Measurements from ENCODE around the gene IL17RA.

IL17RA gene

GRCh38 chr22:17079572-17079971, 5.2 kb upstream of the IL17RA start:
- in situ Hi-C loops (cut with MboI; ENCODE audit: low sequenced_read_pairs), result loop anchor here (10.0 kb wide), 1 partner anchor 425 kb away; no protein-coding TSS in a partner anchor

- in situ Hi-C loops (cut with MboI; ENCODE audit: low sequenced_read_pairs), result no loop called here
These were observed 1.5 kb upstream of the IL17RA start for GRCh38 chr22:17083255-17083654.

- in situ Hi-C loops (cut with MboI; ENCODE audit: low sequenced_read_pairs), result no loop called here
These were observed 874 bp upstream of the IL17RA start for GRCh38 chr22:17083811-17084441.

- in situ Hi-C loops (cut with MboI; ENCODE audit: low sequenced_read_pairs), result no loop called here
These were observed 729 bp downstream of the IL17RA start for GRCh38 chr22:17085277-17086181.

- in situ Hi-C loops (cut with MboI; ENCODE audit: low sequenced_read_pairs), result no loop called here
These were observed 1.5 kb downstream of the IL17RA start for GRCh38 chr22:17086296-17086695.

GRCh38 chr22:17086788-17087497, 2.1 kb downstream of the IL17RA start:
- in situ Hi-C loops (cut with MboI; ENCODE audit: low sequenced_read_pairs), result no loop called here

GRCh38 chr22:17087498-17088131, 2.8 kb downstream of the IL17RA start:
- in situ Hi-C loops (cut with MboI; ENCODE audit: low sequenced_read_pairs), result no loop called here

GRCh38 chr22:17090550-17090949, 5.8 kb downstream of the IL17RA start:
- in situ Hi-C loops (cut with MboI; ENCODE audit: low sequenced_read_pairs), result no loop called here

- in situ Hi-C loops (cut with MboI; ENCODE audit: low sequenced_read_pairs), result no loop called here
These were observed 7.1 kb downstream of the IL17RA start for GRCh38 chr22:17091851-17092250.

GRCh38 chr22:17093081-17093480, 8.3 kb downstream of the IL17RA start:
- in situ Hi-C loops (cut with MboI; ENCODE audit: low sequenced_read_pairs), result no loop called here

- in situ Hi-C loops (cut with MboI; ENCODE audit: low sequenced_read_pairs), result no loop called here
These were observed 10.7 kb downstream of the IL17RA start for GRCh38 chr22:17095538-17095937.

GRCh38 chr22:17096071-17096470, 11.3 kb downstream of the IL17RA start:
- in situ Hi-C loops (cut with MboI; ENCODE audit: low sequenced_read_pairs), result no loop called here

- in situ Hi-C loops (cut with MboI; ENCODE audit: low sequenced_read_pairs), result no loop called here
These were observed 12.3 kb downstream of the IL17RA start for GRCh38 chr22:17097062-17097461.

GRCh38 chr22:17097701-17098100, 12.9 kb downstream of the IL17RA start:
- in situ Hi-C loops (cut with MboI; ENCODE audit: low sequenced_read_pairs), result no loop called here

- in situ Hi-C loops (cut with MboI; ENCODE audit: low sequenced_read_pairs), result no loop called here
These were observed 13.6 kb downstream of the IL17RA start for GRCh38 chr22:17098379-17098819.

- in situ Hi-C loops (cut with MboI; ENCODE audit: low sequenced_read_pairs), result no loop called here
These were observed 15.8 kb downstream of the IL17RA start for GRCh38 chr22:17100621-17101020.

- in situ Hi-C loops (cut with MboI; ENCODE audit: low sequenced_read_pairs), result no loop called here
These were observed 16.9 kb downstream of the IL17RA start for GRCh38 chr22:17101475-17102296.

- in situ Hi-C loops (cut with MboI; ENCODE audit: low sequenced_read_pairs), result no loop called here
These were observed 17.5 kb downstream of the IL17RA start for GRCh38 chr22:17102297-17102667.

GRCh38 chr22:17103351-17103750, 18.6 kb downstream of the IL17RA start:
- in situ Hi-C loops (cut with MboI; ENCODE audit: low sequenced_read_pairs), result no loop called here

GRCh38 chr22:17104336-17104935, 19.6 kb downstream of the IL17RA start:
- in situ Hi-C loops (cut with MboI; ENCODE audit: low sequenced_read_pairs), result no loop called here
